ENCODE measurements around the gene TEF. TPM values are rescaled to one million over a fixed set of nuclear protein-coding genes. Genes with fewer than 3 reads are reported as not detected.

The TEF gene
- total RNA-seq, 4 donors from 2014 or later = 15.9 to 41.1 (median 22.9) TPM

GRCh38 chr22:41334951-41335635, 46.6 kb upstream of the TEF start:
- Histone ChIP-seq H3K36me3 (peaks cover 37 to 44% of the 10 kb centered on the region in 2 donors), H3K27ac (no peak overlapping the region), H3K4me3 (replicated peaks in 1 of 3) (no peak overlapping the region), H3K9me3 (no peaks in the 10 kb centered on the region), H3K4me1 (no peaks in the 10 kb centered on the region), H3K27me3 (no peaks in the 10 kb centered on the region)
- WGBS, 2 donors = 95 to 96% methylated on average over 11 of the region's 11 CpGs
- intact Hi-C loops (cut with DNase I) = no loop called here
- TF ChIP-seq POLR2A (IDR thresholded peaks at IDR 0.05) (no peak), CTCF (IDR thresholded peaks at IDR 0.05) (no peak)
- no peak for DNase-seq

- no peak for TF ChIP-seq CTCF (IDR thresholded peaks at IDR 0.05)
- TF ChIP-seq POLR2A (IDR thresholded peaks at IDR 0.05) = no peak
- Histone ChIP-seq H3K4me3 (replicated peaks in 1 of 3) (no peak overlapping the region), H3K36me3 (peaks cover 27 to 40% of the 10 kb centered on the region in 2 donors), H3K4me1 (no peaks in the 10 kb centered on the region), H3K27me3 (no peaks in the 10 kb centered on the region), H3K9me3 (no peaks in the 10 kb centered on the region), H3K27ac (no peak overlapping the region)
- no peak for DNase-seq
- WGBS, 2 donors = 84 to 91% methylated on average over 8 to 11 of the region's 14 CpGs
- intact Hi-C loops (cut with DNase I) = no loop called here
These were observed 43.0 kb upstream of the TEF start for GRCh38 chr22:41338614-41339212.

- Histone ChIP-seq H3K9me3 (no peaks in the 10 kb centered on the region), H3K27me3 (no peaks in the 10 kb centered on the region), H3K4me3 (replicated peaks in 1 of 3) (no peak overlapping the region), H3K36me3 (peaks cover 35 to 45% of the 10 kb centered on the region in 2 donors), H3K27ac (no peak overlapping the region), H3K4me1 (no peaks in the 10 kb centered on the region)
- no peak for DNase-seq
- 95 to 97% methylated on average over 15 to 17 of the region's 18 CpGs for WGBS, 2 donors
- no peak for TF ChIP-seq CTCF (IDR thresholded peaks at IDR 0.05)
- no peak for TF ChIP-seq POLR2A (IDR thresholded peaks at IDR 0.05)
- intact Hi-C loops (cut with DNase I) = no loop called here
These were observed 41.9 kb upstream of the TEF start for GRCh38 chr22:41339823-41340222.

GRCh38 chr22:41340357-41340756, 41.4 kb upstream of the TEF start:
- no peaks in the 10 kb centered on the region for H3K4me1 ChIP-seq
- no peak overlapping the region for H3K4me3 ChIP-seq (replicated peaks in 1 of 3)
- no peaks in the 10 kb centered on the region for H3K27me3 ChIP-seq
- H3K36me3 ChIP-seq = peaks cover 35 to 46% of the 10 kb centered on the region in 2 donors
- no peak for DNase-seq
- WGBS, 2 donors = 69 to 100% methylated on average over 3 to 8 of the region's 11 CpGs
- no peak overlapping the region for H3K27ac ChIP-seq
- TF ChIP-seq CTCF (IDR thresholded peaks at IDR 0.05) (no peak), POLR2A (IDR thresholded peaks at IDR 0.05) (no peak)
- intact Hi-C loops (cut with DNase I) = no loop called here
- H3K9me3 ChIP-seq = no peaks in the 10 kb centered on the region

GRCh38 chr22:41341012-41341411, 40.7 kb upstream of the TEF start:
- TF ChIP-seq POLR2A (IDR thresholded peaks at IDR 0.05) (no peak), CTCF (IDR thresholded peaks at IDR 0.05) (no peak)
- Histone ChIP-seq H3K27me3 (no peaks in the 10 kb centered on the region), H3K4me1 (no peaks in the 10 kb centered on the region), H3K27ac (no peak overlapping the region), H3K36me3 (peaks cover 40 to 53% of the 10 kb centered on the region in 2 donors), H3K4me3 (replicated peaks in 1 of 3) (no peak overlapping the region), H3K9me3 (no peaks in the 10 kb centered on the region)
- 97 to 98% methylated on average over 5 to 6 of the region's 8 CpGs for WGBS, 2 donors
- intact Hi-C loops (cut with DNase I) = no loop called here
- DNase-seq = no peak

All from thyroid gland (tissue), 4 donors.